Upper lobe of left lung (tissue), 6 donors: ENCODE data around the gene LRIT2. TPM values are rescaled to one million over a fixed set of nuclear protein-coding genes. Genes with fewer than 3 reads are reported as not detected.

Experiments
- ATAC-seq, 2 donors: fragments of 200-7000 bp; cut with Tn5 transposase; one replicate each; pipeline ENCODE4 v1.9.1; 2022; ENCODE audit warnings: mild to moderate bottlenecking in 2 of 2, moderate library complexity in 2 of 2; ENCODE audit not compliant: low FRiP score in 2 of 2
- DNase-seq, 2 donors: peaks; one replicate each; pipeline ENCODE4 v3.0.0-alpha.2; 2019 to 2020
- H3K27ac ChIP-seq, 4 donors: fragments of 200-600 bp; sonication (generic); one replicate each; pipeline ENCODE4 v1.5.1; 2016 to 2019
- H3K27me3 ChIP-seq, 4 donors: fragments of 200-600 bp; sonication (generic); one replicate each; pipeline ENCODE4 v1.5.1; 2017 to 2019
- H3K36me3 ChIP-seq, 4 donors: fragments of 200-600 bp; sonication (generic); one replicate each; pipeline ENCODE4 v1.5.1; 2016 to 2019
- H3K4me1 ChIP-seq, 4 donors: fragments of 200-600 bp; sonication (generic); one replicate each; pipeline ENCODE4 v1.5.1; 2018 to 2019
- H3K4me3 ChIP-seq, 4 donors: fragments of 200-600 bp; sonication (generic); one replicate each; pipeline ENCODE4 v1.5.1; 2017 to 2019; ENCODE audit warnings: mild to moderate bottlenecking in 2 of 4, moderate library complexity in 1 of 4
- H3K9me3 ChIP-seq, 4 donors: fragments of 200-600 bp; sonication (generic); one replicate each; pipeline ENCODE4 v1.5.1; 2018 to 2019
- EP300 ChIP-seq, 4 donors: sonication (generic); formaldehyde crosslinking; IDR thresholded peaks; one replicate each; pipeline ENCODE4 v1.5.1; 2017; ENCODE audit warnings: antibody characterized with exemption in 4 of 4, control low read depth in 2 of 4
- POLR2A ChIP-seq, 4 donors: fragments of 450-650 bp; IDR thresholded peaks; one replicate each; pipeline ENCODE4 v1.5.1; 2016 to 2017; ENCODE audit warnings: antibody characterized with exemption in 4 of 4, mild to moderate bottlenecking in 2 of 4
- POLR2AphosphoS5 ChIP-seq, 2 donors: sonication (generic); formaldehyde crosslinking; IDR thresholded peaks; one replicate each; pipeline ENCODE4 v1.5.1; 2017; ENCODE audit warnings: antibody characterized with exemption in 2 of 2
- WGBS, 2 donors: methylation state at CpG; one replicate each; pipeline ENCODE4 v1.1.5; 2017 to 2018; 5-methylcytosine and 5-hydroxymethylcytosine counted together
- total RNA-seq, 6 donors: library from RNA; depleted of rRNA in 4 of 6; stranded (reverse); fragments of >200 nt in 4 of 6; gene quantifications; one replicate each; pipeline versions ENCODE4 v1.1.0 to v1.2.1, GENCODE V29; 2016 to 2021
- TF ChIP-seq, protein P1 (sequence below), 6 experiments: fragments of 450-650 bp in 4 of 6; fragments of 200-600 bp in 2 of 6; sonication (generic) in 2 of 6; IDR thresholded peaks; one replicate each; pipeline ENCODE4 v1.5.1; 2016 to 2019; ENCODE audit warnings: antibody characterized with exemption in 6 of 6
- donor health status: DM: no; HTN: no; CAD: no; lungs with moderate emphysema.
- donor health status: DM: no; HTN: yes; CAD: no; lungs with severe emphysema.

LRIT2 gene
- total RNA-seq, 6 donors from 2014 or later = not detected

DNA sequence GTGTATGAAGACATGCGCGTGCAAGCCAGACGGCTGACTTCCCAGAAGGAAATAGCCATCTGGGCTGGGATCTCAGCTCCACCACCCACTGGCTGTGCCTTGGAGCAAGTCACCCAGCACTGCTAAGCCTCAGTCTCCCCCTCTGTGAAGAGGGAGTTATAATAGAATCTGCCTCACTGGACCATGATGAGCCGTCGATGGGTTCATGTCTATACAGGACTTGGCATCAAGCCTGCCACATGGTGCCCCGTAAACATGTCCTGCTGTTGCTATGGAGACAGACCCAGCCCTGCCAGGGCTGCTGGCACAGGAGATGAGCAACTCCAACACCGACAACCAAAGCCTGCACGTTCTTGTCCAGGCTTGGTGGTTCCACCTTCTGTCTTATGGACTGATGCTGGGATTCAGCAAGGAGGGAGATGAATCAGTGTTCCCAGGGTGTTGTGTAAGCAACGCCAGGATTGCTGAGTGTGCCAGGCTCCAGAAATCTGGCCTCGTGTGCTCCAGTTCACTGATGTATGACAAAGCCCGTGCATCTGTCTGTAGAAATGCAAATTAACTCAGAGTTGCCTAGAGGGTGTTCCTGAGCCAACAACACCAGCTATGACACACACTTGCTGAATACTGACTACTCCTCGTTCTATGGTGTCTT is 46.2 kb downstream of the LRIT2 start:
- DNase-seq (no peak), ATAC-seq (peak in 1 of 2 donors; percentile 34)
- TF ChIP-seq POLR2A (IDR thresholded peaks at IDR 0.05) (no peak), POLR2AphosphoS5 (IDR thresholded peaks at IDR 0.05) (no peak), EP300 (IDR thresholded peaks at IDR 0.05) (no peak)
- TF ChIP-seq, protein P1, sequence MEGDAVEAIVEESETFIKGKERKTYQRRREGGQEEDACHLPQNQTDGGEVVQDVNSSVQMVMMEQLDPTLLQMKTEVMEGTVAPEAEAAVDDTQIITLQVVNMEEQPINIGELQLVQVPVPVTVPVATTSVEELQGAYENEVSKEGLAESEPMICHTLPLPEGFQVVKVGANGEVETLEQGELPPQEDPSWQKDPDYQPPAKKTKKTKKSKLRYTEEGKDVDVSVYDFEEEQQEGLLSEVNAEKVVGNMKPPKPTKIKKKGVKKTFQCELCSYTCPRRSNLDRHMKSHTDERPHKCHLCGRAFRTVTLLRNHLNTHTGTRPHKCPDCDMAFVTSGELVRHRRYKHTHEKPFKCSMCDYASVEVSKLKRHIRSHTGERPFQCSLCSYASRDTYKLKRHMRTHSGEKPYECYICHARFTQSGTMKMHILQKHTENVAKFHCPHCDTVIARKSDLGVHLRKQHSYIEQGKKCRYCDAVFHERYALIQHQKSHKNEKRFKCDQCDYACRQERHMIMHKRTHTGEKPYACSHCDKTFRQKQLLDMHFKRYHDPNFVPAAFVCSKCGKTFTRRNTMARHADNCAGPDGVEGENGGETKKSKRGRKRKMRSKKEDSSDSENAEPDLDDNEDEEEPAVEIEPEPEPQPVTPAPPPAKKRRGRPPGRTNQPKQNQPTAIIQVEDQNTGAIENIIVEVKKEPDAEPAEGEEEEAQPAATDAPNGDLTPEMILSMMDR (IDR thresholded peaks at IDR 0.05) = no peak
- Histone ChIP-seq H3K4me1 (no peaks in the 10 kb centered on the region), H3K27me3 (no peaks in the 10 kb centered on the region), H3K9me3 (no peaks in the 10 kb centered on the region), H3K36me3 (no peaks in the 10 kb centered on the region), H3K4me3 (no peak overlapping the region), H3K27ac (no peak overlapping the region)
- 66 to 83% methylated on average over 5 to 12 of the region's 12 CpGs for WGBS, 2 donors

DNA sequence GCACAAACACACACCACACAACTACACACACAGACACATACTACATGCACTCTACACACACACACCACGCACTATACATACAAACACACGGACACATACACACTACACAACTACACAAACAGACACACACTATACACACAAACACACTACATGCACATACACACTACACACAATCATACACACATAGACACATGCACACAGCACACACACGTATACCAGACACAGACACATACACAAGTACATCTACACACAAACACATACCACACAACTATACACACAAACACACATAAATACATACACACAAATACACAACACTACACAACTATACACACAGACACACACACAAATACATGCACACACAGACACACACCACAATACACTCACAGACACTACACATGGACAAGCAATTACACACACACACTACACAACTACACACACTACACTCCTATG is 47.2 kb downstream of the LRIT2 start:
- no peaks in the 10 kb centered on the region for H3K4me1 ChIP-seq
- 94 to 98% methylated on average over 3 of the region's 3 CpGs for WGBS, 2 donors
- ATAC-seq (no peak), DNase-seq (no peak)
- H3K9me3 ChIP-seq = no peaks in the 10 kb centered on the region
- no peaks in the 10 kb centered on the region for H3K36me3 ChIP-seq
- no peaks in the 10 kb centered on the region for H3K27me3 ChIP-seq
- no peak overlapping the region for H3K27ac ChIP-seq
- TF ChIP-seq POLR2A (IDR thresholded peaks at IDR 0.05) (no peak), EP300 (IDR thresholded peaks at IDR 0.05) (no peak), POLR2AphosphoS5 (IDR thresholded peaks at IDR 0.05) (no peak)
- TF ChIP-seq, protein P1 (IDR thresholded peaks at IDR 0.05) = no peak
- no peak overlapping the region for H3K4me3 ChIP-seq

DNA sequence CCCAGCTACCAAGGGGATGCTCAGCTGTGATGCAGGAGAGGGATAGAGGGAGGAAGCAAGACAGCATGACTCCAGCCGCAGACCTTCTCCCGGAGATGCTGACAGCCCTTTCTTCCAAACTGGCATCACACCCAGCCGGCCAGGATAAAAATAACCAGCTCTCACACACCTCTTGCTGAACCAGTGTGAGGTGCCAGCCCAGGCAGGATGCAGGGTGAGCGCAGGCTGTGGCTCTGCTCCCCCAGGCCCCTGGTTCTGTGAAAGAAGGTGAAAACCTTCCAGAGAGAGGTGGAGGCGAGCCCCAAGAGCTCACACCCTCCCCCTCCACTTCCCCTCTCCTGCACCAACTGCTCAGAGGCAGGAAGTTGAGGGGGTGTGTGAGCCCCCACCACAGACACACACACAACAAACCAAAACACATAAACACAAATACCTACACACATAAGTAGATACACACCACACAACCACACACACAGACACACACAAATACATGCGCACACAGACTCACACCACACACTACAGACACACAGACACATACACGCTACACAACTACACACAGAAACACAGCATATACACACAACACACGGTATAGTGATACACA is 47.7 kb downstream of the LRIT2 start:
- 68 to 74% methylated on average over 6 to 8 of the region's 8 CpGs for whole genome bisulfite sequencing, 2 donors
- ATAC-seq = peak in 1 of 2 donors; percentile 58

DNA sequence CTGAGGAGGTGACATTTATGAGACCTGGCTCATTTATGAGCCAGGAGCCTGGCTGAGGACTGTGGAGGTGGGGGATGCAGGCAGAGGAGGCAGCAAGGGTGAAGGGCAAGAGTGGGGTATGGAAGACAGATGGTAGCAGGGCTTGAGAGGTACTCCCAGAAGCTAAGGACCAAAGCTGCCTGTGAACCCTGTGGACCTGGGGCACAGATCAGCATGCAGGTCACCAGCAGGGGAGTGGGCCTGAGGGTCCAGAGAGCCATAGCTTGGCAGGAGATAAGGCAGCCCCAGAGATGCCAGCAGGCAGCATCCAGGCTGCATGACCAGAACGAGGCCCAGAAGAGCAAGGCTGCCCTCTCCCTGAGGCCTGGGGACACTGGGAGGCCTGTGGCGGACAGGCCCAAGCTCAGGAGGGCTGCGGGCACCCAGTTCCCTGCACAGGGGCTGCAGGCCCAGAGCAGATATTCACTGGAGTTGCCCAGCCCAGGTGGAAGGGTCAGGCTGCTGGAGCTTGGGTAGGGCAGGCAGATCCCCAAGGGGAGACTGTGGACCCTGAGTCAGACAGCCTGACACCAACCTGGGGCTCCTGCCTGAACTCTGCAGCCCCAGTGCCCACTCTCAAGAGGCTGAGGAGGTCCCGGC is 48.4 kb downstream of the LRIT2 start:
- Histone ChIP-seq H3K4me1 (no peaks in the 10 kb centered on the region), H3K27ac (peak overlapping the region in 1 of 4 donors; percentile 13), H3K27me3 (no peaks in the 10 kb centered on the region), H3K9me3 (no peaks in the 10 kb centered on the region), H3K36me3 (no peaks in the 10 kb centered on the region), H3K4me3 (no peak overlapping the region)
- DNase-seq (peak in 1 of 2 donors; percentile 51), ATAC-seq (peak in 1 of 2 donors; percentile 36)
- TF ChIP-seq EP300 (IDR thresholded peaks at IDR 0.05) = no peak
- no peak for TF ChIP-seq POLR2AphosphoS5 (IDR thresholded peaks at IDR 0.05)
- TF ChIP-seq, protein P1 (IDR thresholded peaks at IDR 0.05) = no peak
- no peak for TF ChIP-seq POLR2A (IDR thresholded peaks at IDR 0.05)
- WGBS, 2 donors = 74% methylated on average over 4 of the region's 4 CpGs; no CpG with 5 or more reads in 1 of the 2 donors

More for the DNA sequence above, 47.7 kb downstream of the LRIT2 start:
- Histone ChIP-seq H3K9me3 (no peaks in the 10 kb centered on the region), H3K4me1 (no peaks in the 10 kb centered on the region), H3K27me3 (no peaks in the 10 kb centered on the region), H3K36me3 (no peaks in the 10 kb centered on the region), H3K27ac (peak overlapping the region in 1 of 4 donors; percentile 13), H3K4me3 (no peak overlapping the region)
- TF ChIP-seq POLR2AphosphoS5 (IDR thresholded peaks at IDR 0.05) = no peak
- TF ChIP-seq EP300 (IDR thresholded peaks at IDR 0.05) = no peak
- TF ChIP-seq, protein P1 (IDR thresholded peaks at IDR 0.05) = no peak
- DNase-seq = peak in 1 of 2 donors; percentile 40
